Ovary (tissue), 3 donors: ENCODE data around the gene RFXANK.

Experiments used
- CTCF ChIP-seq, 3 donors: fragments of 450-650 bp in 2 of 3; fragments of 200-600 bp in 1 of 3; IDR thresholded peaks; one replicate each; pipeline versions ENCODE4 v1.5.1 to v1.8.0; 2016 to 2022; ENCODE audit warnings: antibody characterized with exemption in 3 of 3, mild to moderate bottlenecking in 1 of 3
- POLR2A ChIP-seq: fragments of 450-650 bp; IDR thresholded peaks from one replicate; pipeline ENCODE4 v1.6.1; 2017; ENCODE audit warnings: antibody characterized with exemption, mild to moderate bottlenecking, moderate library complexity
- donor health status: DM: no; HTN: no; CAD: no.

DNA sequence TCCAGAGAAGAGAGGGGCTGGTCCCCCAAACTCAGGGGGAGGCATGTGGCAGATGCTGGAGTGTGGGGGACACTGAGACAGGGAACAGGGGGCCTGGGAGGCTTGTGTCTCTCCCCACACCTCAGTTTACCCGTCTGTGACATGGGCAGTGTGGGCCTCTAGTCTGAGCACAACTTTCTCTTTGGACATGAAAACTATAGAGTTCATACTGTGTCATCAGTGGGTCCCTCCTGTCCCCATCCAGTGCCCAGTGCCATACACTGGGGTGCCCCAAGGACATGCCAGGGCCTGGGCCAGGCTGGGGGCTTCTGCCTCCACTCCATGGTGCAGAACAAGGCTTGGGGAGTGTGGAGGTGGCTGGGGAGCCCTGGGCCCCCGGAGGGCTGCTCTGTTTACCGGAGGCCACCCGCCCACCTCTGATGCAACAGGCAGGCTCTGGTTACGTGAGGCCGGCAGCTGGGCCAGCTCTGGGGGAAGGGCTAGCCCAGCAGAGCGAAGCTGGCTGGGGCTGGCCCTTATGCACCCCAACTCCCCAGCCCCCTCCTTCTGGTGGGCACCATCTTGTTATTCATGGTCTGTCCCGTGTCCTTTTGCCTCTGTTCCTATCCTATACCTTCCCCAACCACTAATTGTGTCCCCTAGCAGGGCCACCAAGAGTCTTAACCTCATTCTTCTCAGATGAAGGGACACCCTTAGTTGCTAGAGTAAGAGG lies 20.1 kb upstream of the RFXANK start:
- TF ChIP-seq CTCF (IDR thresholded peaks at IDR 0.05): no peak
- no peak for TF ChIP-seq POLR2A
